Activated gamma-delta T cell treated with anti-CD3 and anti-CD28 coated beads, Interleukin-2, amount 50 U/mL, for 16 hours (primary cell): ENCODE results near the gene PTPN6.

Experiments used
- DNase-seq: peaks from one replicate; pipeline ENCODE4 v3.0.0-alpha.2; 2020; ENCODE audit warnings: low read depth

The PTPN6 gene

GRCh38 chr12:6941782-6942181, 9.4 kb upstream of the PTPN6 start:
- DNase-seq = no peak

GRCh38 chr12:6942331-6942665, 8.9 kb upstream of the PTPN6 start:
- no peak for DNase-seq

- peak; percentile 63 for DNase-seq
Observed at GRCh38 chr12:6943389-6943721, 7.8 kb upstream of the PTPN6 start.

- peak; percentile 60 for DNase-seq
Observed at GRCh38 chr12:6943722-6944380, 7.3 kb upstream of the PTPN6 start, which contains the start of the genes C12orf57 and RNU7-1. Gene C12orf57 (plus strand): TSS chr12:6944022. CDS start chr12:6944122, 100 bp downstream. Gene RNU7-1 (plus strand): TSS chr12:6943816.

GRCh38 chr12:6944381-6945186, 6.6 kb upstream of the PTPN6 start:
- DNase-seq = peak; percentile 76

- DNase-seq = no peak
Observed at GRCh38 chr12:6945613-6946012, 5.5 kb upstream of the PTPN6 start.

GRCh38 chr12:6946033-6946919, 4.9 kb upstream of the PTPN6 start:
- DNase-seq = no peak

- no peak for DNase-seq
Observed at GRCh38 chr12:6946920-6947374, 4.2 kb upstream of the PTPN6 start.

- DNase-seq = no peak
Observed at GRCh38 chr12:6947615-6948014, 3.5 kb upstream of the PTPN6 start.

- DNase-seq = no peak
Observed at GRCh38 chr12:6948873-6949594, 2.1 kb upstream of the PTPN6 start.

GRCh38 chr12:6950401-6950801, 755 bp upstream of the PTPN6 start:
- no peak for DNase-seq

- DNase-seq = no peak
Observed at GRCh38 chr12:6951551-6952120, 480 bp downstream of the PTPN6 start.

- DNase-seq = no peak
Observed at GRCh38 chr12:6952121-6952862, 1.1 kb downstream of the PTPN6 start.

GRCh38 chr12:6952863-6953441, 1.8 kb downstream of the PTPN6 start:
- no peak for DNase-seq

GRCh38 chr12:6953442-6954315, 2.5 kb downstream of the PTPN6 start:
- DNase-seq = peak; percentile 79

GRCh38 chr12:6954316-6955107, 3.4 kb downstream of the PTPN6 start:
- no peak for DNase-seq

GRCh38 chr12:6955108-6956020, 4.2 kb downstream of the PTPN6 start:
- no peak for DNase-seq
